AG04450 (cell line): Measurements from ENCODE around the gene SFT2D2. TPM values are rescaled to one million over a fixed set of nuclear protein-coding genes. Genes with fewer than 3 reads are reported as not detected.

Experiments used
- CTCF ChIA-PET: fragments of 300-600, 350-600 bp; formaldehyde crosslinking; extraction: SDS; loops from one replicate; lab custom pipeline; 2022; ENCODE audit warnings: antibody characterized with exemption, inconsistent platforms; lab: Charles Lee
- POLR2A ChIA-PET: fragments of 350-600 bp; formaldehyde crosslinking; extraction: SDS; loops from one replicate; lab custom pipeline; 2021; ENCODE audit warnings: antibody characterized with exemption, inconsistent platforms; lab: Yijun Ruan, JAX
- DNase-seq: peaks from one replicate; pipeline ENCODE4 v3.0.0-alpha.2; 2011; ENCODE audit warnings: low read depth, low spot score
- H3K27ac ChIP-seq: one replicate; pipeline ENCODE4 v1.5.1; 2012; ENCODE audit warnings: low read depth, low read length, control low read depth
- H3K27me3 ChIP-seq: one replicate; pipeline ENCODE4 v1.6.0; 2012; ENCODE audit warnings: low read length; ENCODE audit not compliant: control insufficient read depth, insufficient read depth
- H3K4me3 ChIP-seq: 2 replicates; pipeline ENCODE4 v1.5.1; 2011; ENCODE audit warnings: mild to moderate bottlenecking, low read depth, low read length, control low read depth
- H3K9me3 ChIP-seq: 2 replicates; pipeline ENCODE4 v1.5.1; 2012; ENCODE audit warnings: low read length; ENCODE audit not compliant: control insufficient read depth, insufficient read depth
- polyA plus RNA-seq: library from polyadenylated mRNA; depleted of rRNA; stranded (reverse); fragments of >200 nt; gene quantifications from 2 replicates; pipeline ENCODE4 v1.2.3, GENCODE V29; 2011
- TF ChIP-seq, protein P1 (sequence below): IDR thresholded peaks from 2 replicates; pipeline ENCODE4 v1.5.1; 2011; ENCODE audit warnings: low read depth, low read length, control low read depth, inconsistent platforms

SFT2D2 gene
- polyA plus RNA-seq, 1 experiment = 28.4 TPM

- Histone ChIP-seq H3K27ac (no peak overlapping the region), H3K27me3 (no peaks in the 10 kb centered on the region), H3K4me3 (no peak overlapping the region), H3K9me3 (no peaks in the 10 kb centered on the region)
- TF ChIP-seq, protein P1, sequence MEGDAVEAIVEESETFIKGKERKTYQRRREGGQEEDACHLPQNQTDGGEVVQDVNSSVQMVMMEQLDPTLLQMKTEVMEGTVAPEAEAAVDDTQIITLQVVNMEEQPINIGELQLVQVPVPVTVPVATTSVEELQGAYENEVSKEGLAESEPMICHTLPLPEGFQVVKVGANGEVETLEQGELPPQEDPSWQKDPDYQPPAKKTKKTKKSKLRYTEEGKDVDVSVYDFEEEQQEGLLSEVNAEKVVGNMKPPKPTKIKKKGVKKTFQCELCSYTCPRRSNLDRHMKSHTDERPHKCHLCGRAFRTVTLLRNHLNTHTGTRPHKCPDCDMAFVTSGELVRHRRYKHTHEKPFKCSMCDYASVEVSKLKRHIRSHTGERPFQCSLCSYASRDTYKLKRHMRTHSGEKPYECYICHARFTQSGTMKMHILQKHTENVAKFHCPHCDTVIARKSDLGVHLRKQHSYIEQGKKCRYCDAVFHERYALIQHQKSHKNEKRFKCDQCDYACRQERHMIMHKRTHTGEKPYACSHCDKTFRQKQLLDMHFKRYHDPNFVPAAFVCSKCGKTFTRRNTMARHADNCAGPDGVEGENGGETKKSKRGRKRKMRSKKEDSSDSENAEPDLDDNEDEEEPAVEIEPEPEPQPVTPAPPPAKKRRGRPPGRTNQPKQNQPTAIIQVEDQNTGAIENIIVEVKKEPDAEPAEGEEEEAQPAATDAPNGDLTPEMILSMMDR = no peak
- DNase-seq = no peak
- CTCF ChIA-PET = no interaction called here
- POLR2A ChIA-PET = no interaction called here
These were observed 12.5 kb upstream of the SFT2D2 start for GRCh38 chr1:168213349-168213748.

DNA sequence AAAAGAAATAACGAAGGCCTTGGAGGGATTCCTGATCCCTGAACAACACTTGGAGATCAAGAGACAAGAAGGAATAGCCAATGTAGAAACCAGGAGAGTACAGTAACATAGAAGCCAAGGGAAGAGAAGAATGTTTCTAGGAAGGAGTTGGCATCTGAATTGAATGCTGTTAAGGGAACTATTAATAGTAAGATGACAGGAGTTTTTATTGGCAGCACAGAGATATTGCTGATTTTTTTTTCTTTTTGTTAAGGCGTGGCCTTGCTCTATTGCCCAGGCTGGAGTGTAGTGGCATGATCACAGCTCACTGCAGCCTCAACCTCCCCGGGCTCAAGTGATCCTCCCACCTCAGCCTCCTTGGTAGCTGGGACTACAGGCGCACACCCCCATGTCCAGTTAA, 9.6 kb upstream of the SFT2D2 start:
- H3K27me3 ChIP-seq = peaks cover 3% of the 10 kb centered on the region
- TF ChIP-seq, protein P1 = no peak
- POLR2A ChIA-PET = no interaction called here
- H3K27ac ChIP-seq = no peak overlapping the region
- CTCF ChIA-PET = no interaction called here
- no peak for DNase-seq
- H3K9me3 ChIP-seq = no peaks in the 10 kb centered on the region
- H3K4me3 ChIP-seq = no peak overlapping the region

- TF ChIP-seq, protein P1 = no peak
- ChIA-PET CTCF (interaction anchor here (1.5 to 4.1 kb wide), 2 partner anchors 18 to 72 kb away, joined by 5 to 13 read pairs; no protein-coding TSS in a partner anchor), POLR2A (no interaction called here)
- Histone ChIP-seq H3K9me3 (no peaks in the 10 kb centered on the region), H3K4me3 (no peak overlapping the region), H3K27me3 (peaks cover 3% of the 10 kb centered on the region), H3K27ac (no peak overlapping the region)
- no peak for DNase-seq
These were observed 8.1 kb upstream of the SFT2D2 start for GRCh38 chr1:168217664-168218063.

DNA sequence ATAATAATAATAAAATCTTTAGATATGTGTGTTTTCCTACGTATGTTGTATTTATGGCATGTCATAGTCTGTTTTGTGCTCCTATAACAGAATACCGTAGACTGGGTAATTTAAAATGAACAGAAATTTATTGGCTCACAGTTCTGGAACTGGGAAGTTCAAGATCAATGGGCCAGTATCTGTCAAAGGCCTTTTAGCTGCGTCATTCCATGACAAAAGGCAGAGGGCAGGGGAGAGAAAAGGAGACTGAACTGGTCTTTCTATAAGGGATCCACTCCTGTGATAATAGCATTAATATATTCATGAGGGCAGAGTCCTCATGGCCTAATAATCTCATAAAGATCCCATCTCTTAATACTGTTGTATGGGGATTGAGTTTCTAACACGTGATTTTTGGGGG, 7.1 kb upstream of the SFT2D2 start:
- TF ChIP-seq, protein P1 = no peak
- H3K27ac ChIP-seq = no peak overlapping the region
- H3K4me3 ChIP-seq = no peak overlapping the region
- POLR2A ChIA-PET = no interaction called here
- CTCF ChIA-PET = interaction anchor here (1.5 to 4.1 kb wide), 2 partner anchors 17 to 73 kb away, joined by 5 to 13 read pairs; no protein-coding TSS in a partner anchor
- H3K9me3 ChIP-seq = peaks cover 3% of the 10 kb centered on the region; the same call in 1 of the 2 replicates
- H3K27me3 ChIP-seq = peaks cover 3% of the 10 kb centered on the region
- no peak for DNase-seq

- POLR2A ChIA-PET = no interaction called here
- no peak overlapping the region for H3K27ac ChIP-seq
- H3K9me3 ChIP-seq = peaks cover 3% of the 10 kb centered on the region; the same call in 1 of the 2 replicates
- CTCF ChIA-PET = interaction anchor here (4.1 kb wide), 1 partner anchor 15 kb away, joined by 13 read pairs; no protein-coding TSS in a partner anchor
- H3K4me3 ChIP-seq = no peak overlapping the region
- TF ChIP-seq, protein P1 = no peak
- H3K27me3 ChIP-seq = peaks cover 3% of the 10 kb centered on the region
- no peak for DNase-seq
These were observed 5.3 kb upstream of the SFT2D2 start for GRCh38 chr1:168220470-168220871.
